ENCODE measurements around the gene ATF5. TPM values are rescaled to one million over a fixed set of nuclear protein-coding genes. Genes with fewer than 3 reads are reported as not detected.

ATF5 gene
- total and polyA plus RNA-seq, 12 donors, result 6.4 to 33.8 (median 9.9) TPM

DNA sequence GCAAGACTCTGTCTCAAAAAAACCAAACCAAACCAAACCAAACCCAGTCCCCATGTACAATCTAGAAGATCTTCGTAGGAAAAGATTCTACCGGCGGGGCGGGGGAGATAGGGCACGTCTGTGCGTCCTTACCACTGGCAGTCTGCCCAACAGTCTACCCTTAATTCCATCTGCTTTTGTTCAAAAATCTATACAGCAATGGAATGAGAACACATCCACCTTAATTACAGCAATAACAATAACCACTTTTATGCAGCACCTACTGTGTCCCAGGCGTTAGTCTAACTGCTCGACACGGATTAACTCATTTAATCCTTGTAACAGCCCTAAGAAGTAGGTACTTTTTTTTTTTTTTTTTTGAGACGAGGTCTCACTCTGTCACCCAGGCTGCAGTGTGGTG is 2.5 kb upstream of the ATF5 start:
- no peak overlapping the region for H3K27ac ChIP-seq
- intact Hi-C loops (cut with DNase I), result loop anchor here in 1 of 10 donors (5.0 kb wide), 1 partner anchor 44 kb away; no protein-coding TSS in a partner anchor
- H3K4me1 ChIP-seq, result peaks cover 4 to 73% (median 24%) of the 10 kb centered on the region in 9 donors
- no peaks in the 10 kb centered on the region for H3K9me3 ChIP-seq
- H3K27me3 ChIP-seq, result no peaks in the 10 kb centered on the region
- peaks cover 0 to 69% (median 7%) of the 10 kb centered on the region in 9 donors for H3K36me3 ChIP-seq
- no peak for DNase-seq
- WGBS, 2 donors, result 87 to 91% methylated on average over 10 of the region's 10 CpGs
- no peak overlapping the region for H3K4me3 ChIP-seq
- no peak for TF ChIP-seq CTCF (IDR thresholded peaks at IDR 0.05)
- ATAC-seq, result no peak

GRCh38 chr19:49927526-49928264 is 1.3 kb upstream of the ATF5 start:
- peaks cover 0 to 59% (median 5%) of the 10 kb centered on the region in 9 donors for H3K36me3 ChIP-seq
- no peak for TF ChIP-seq CTCF (IDR thresholded peaks at IDR 0.05)
- H3K27me3 ChIP-seq, result no peaks in the 10 kb centered on the region
- DNase-seq (no peak), ATAC-seq (no peak)
- H3K27ac ChIP-seq, result peak overlapping the region in 3 of 10 donors; percentile 94 to 96 (median 95)
- intact Hi-C loops (cut with DNase I), result loop anchor here in 2 of 10 donors (2.0 to 5.0 kb wide), 2 partner anchors 45 to 51 kb away; partner anchors contain the start of genes AKT1S1 (in 1 of the 2) and TBC1D17 (in 1 of the 2)
- H3K4me1 ChIP-seq, result peaks cover 4 to 61% (median 24%) of the 10 kb centered on the region in 9 donors
- WGBS, 2 donors, result 80 to 82% methylated on average over 14 of the region's 14 CpGs
- peak overlapping the region in 6 of 10 donors; percentile 72 to 98 (median 90) for H3K4me3 ChIP-seq
- H3K9me3 ChIP-seq, result no peaks in the 10 kb centered on the region

DNA sequence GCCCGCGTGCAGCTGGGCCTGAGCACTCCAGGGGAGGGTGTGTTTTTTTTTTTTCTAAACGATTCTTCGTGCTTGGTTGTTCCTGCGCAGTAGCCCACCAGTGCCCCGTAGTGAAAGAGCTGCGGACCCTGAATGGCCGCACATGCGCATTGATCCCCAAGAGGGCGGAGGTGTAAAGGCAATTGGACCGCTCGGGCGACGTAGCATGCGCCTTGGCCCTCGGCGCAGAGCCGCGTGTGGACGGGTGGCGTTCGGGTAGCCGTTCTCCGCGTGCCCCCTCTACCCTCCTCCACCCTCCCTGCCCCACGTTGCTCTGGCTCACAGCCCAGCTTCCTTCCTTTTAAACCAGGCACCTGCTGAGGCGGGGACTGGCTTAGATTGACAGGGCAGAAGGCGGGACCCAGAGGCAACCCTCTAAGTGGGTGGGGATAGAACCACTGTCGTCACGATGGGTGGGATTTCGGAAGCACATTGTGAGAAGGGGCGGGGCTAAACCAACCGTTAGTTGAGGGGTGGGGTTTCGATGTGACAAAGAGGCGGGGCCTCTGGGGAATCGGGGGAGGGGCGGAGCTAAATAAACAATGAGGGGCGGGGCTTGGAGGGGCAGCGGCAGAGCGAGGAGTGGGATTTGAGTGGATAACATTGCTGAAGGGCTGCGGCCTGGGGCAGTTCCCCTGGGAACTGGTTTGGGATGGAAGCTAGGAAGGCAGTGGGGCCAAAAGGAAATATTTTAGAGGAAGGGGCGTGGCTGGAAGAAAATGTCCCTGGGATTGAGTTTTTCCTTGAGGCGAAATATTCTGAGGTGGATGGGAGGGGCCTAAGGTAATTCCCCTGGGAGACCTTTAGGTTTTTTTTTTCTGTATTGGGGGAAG is 842 bp downstream of the ATF5 start:
- DNase-seq, result peak; percentile 90 to 96
- WGBS, 2 donors, result 2% methylated on average over 40 to 43 of the region's 43 CpGs
- peaks cover 4 to 53% (median 24%) of the 10 kb centered on the region in 9 donors for H3K4me1 ChIP-seq
- no peaks in the 10 kb centered on the region for H3K27me3 ChIP-seq
- peaks cover 0 to 44% (median 0%) of the 10 kb centered on the region in 9 donors for H3K36me3 ChIP-seq
- peak; percentile 92 to 96 (median 93) for ATAC-seq
- TF ChIP-seq CTCF (IDR thresholded peaks at IDR 0.05), result no peak
- H3K9me3 ChIP-seq, result no peaks in the 10 kb centered on the region
- intact Hi-C loops (cut with DNase I), result loop anchor here in 4 of 10 donors (2.0 to 10.0 kb wide), 4 partner anchors 48 to 205 kb away; partner anchors contain the start of genes AKT1S1 (in 2 of the 4) and TBC1D17 (in 2 of the 4)
- peak overlapping the region; percentile 71 to 98 (median 95) for H3K27ac ChIP-seq
- H3K4me3 ChIP-seq, result peak overlapping the region; percentile 66 to 98 (median 94)

All from heart right ventricle (tissue), 16 donors.